Measurements from ENCODE around the gene GNG13. TPM values are rescaled to one million over a fixed set of nuclear protein-coding genes. Genes with fewer than 3 reads are reported as not detected.

Gene GNG13
- total RNA-seq, 1 experiment from 2014 or later, result not detected

GRCh38 chr16:791131-791530 lies 9.4 kb downstream of the GNG13 start:
- no peaks in the 10 kb centered on the region for H3K27me3 ChIP-seq
- H3K36me3 ChIP-seq, result peaks cover 56% of the 10 kb centered on the region
- DNase-seq, result no peak
- H3K9me3 ChIP-seq, result no peaks in the 10 kb centered on the region
- no peak overlapping the region for H3K4me3 ChIP-seq

GRCh38 chr16:790086-790485 lies 10.4 kb downstream of the GNG13 start:
- H3K36me3 ChIP-seq, result peaks cover 62% of the 10 kb centered on the region
- H3K9me3 ChIP-seq, result no peaks in the 10 kb centered on the region
- no peaks in the 10 kb centered on the region for H3K27me3 ChIP-seq
- no peak for DNase-seq
- H3K4me3 ChIP-seq, result no peak overlapping the region

DNA sequence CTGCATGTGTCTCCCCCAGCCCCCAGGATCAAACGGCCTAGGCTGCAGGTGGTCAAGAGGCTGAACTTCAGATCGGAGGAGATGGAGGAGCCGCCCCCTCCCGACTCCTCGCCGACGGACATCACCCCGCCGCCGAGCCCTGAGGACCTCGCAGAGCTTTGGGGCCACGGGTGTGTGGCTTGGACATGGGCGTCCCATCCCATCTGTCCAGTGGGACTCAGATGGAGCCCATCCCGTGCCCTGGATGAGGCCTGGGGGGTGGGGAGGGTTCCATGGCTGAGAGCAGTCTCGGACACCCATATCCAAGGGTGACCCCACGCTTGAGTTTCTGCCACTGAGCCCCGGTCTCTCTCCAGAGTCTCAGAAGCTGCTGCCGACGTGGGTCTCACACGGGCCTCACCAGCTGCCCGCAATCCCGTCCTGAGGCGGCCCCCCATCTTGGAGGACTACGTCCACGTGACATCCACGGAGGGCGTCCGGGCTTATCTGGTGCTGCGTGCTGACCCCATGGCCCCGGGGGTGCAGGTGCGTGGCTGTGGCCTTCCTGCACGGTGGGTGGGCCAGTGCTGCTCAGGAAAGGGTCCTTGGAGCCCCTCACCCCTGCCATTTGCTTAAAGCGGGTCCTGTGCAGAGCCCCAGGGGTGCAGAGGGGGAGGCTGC lies 11.2 kb downstream of the GNG13 start:
- DNase-seq, result no peak
- Histone ChIP-seq H3K9me3 (no peaks in the 10 kb centered on the region), H3K4me3 (peak overlapping the region; percentile 84), H3K36me3 (peaks cover 57% of the 10 kb centered on the region), H3K27me3 (no peaks in the 10 kb centered on the region)

DNA sequence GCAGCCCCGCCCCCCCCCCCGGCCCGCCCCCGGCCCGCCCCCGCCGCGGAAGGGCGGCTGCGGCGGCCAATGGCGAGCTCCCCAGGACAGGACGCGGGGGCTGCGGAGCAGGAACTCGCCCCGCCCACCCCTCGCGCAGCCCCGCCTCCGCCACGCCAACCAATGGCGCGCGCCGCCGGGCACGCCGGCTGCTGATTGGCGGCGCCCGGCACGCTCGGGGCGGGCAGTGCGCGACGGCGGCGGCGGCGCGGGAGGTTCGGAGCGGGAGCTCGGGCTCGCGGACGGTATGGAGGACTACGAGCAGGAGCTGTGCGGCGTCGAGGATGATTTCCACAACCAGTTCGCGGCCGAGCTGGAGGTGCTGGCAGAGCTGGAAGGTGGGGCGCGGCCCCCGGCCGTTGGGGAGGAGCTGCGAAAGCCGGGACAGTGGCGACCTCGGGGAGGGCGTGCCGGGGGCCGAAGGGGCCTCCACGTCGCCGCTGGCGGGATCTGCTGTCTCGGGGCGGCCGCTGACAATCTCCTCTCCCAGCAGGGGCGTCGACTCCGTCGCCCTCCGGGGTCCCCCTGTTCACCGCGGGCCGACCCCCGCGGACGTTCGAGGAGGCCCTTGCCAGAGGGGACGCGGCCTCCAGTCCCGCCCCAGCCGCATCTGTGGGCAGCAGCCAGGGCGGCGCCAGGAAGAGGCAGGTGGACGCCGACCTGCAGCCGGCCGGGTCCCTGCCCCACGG lies 12.0 kb downstream of the GNG13 start, which contains the start of gene CHTF18:
Gene CHTF18 (plus strand): TSS at position 222 of the 728 bp plus-strand sequence. CDS start 65 bp downstream, at position 287.
- peak within 1 kb of the TSS; percentile 98 for H3K4me3 ChIP-seq

DNA sequence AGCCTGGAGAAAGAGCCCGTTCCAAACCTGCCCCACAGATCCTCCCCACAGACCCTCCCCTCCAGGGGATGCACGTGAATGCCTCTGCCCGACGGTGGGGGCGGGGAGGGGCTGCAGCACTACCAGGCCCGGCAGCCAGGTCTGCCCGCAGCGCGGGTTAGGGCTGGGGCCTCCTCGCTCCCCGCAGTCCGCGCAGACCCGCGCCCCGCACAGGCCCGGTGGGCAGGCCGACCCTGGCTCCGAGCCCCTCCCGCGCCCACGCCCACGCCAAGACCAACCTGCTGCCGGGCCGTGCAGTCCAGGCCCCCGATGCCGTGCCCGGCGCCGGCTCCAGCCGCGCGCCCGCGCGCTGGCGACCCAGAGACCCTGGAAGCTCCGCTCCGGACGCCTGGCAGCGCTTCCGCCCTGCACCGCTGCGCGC lies 12.5 kb downstream of the GNG13 start, which contains the start of gene RPUSD1:
Gene RPUSD1 (minus strand): TSS at position 404 of the 421 bp plus-strand sequence. CDS start 644 bp downstream, outside the sequence.
- no peaks in the 10 kb centered on the region for H3K9me3 ChIP-seq
- no peaks in the 10 kb centered on the region for H3K27me3 ChIP-seq
- H3K36me3 ChIP-seq, result peaks cover 55% of the 10 kb centered on the region
- DNase-seq, result no peak
- H3K4me3 ChIP-seq, result peak within 1 kb of the TSS; percentile 98

More for the DNA sequence above, 12.0 kb downstream of the GNG13 start, which contains the start of gene CHTF18:
- Histone ChIP-seq H3K36me3 (peaks cover 55% of the 10 kb centered on the region), H3K27me3 (no peaks in the 10 kb centered on the region), H3K9me3 (no peaks in the 10 kb centered on the region)
- DNase-seq, result peak; percentile 93

- H3K36me3 ChIP-seq, result peaks cover 55% of the 10 kb centered on the region
- peak overlapping the region; percentile 98 for H3K4me3 ChIP-seq
- no peaks in the 10 kb centered on the region for H3K9me3 ChIP-seq
- no peaks in the 10 kb centered on the region for H3K27me3 ChIP-seq
- no peak for DNase-seq
Measured at GRCh38 chr16:787321-787966, 13.1 kb downstream of the GNG13 start.

DNA sequence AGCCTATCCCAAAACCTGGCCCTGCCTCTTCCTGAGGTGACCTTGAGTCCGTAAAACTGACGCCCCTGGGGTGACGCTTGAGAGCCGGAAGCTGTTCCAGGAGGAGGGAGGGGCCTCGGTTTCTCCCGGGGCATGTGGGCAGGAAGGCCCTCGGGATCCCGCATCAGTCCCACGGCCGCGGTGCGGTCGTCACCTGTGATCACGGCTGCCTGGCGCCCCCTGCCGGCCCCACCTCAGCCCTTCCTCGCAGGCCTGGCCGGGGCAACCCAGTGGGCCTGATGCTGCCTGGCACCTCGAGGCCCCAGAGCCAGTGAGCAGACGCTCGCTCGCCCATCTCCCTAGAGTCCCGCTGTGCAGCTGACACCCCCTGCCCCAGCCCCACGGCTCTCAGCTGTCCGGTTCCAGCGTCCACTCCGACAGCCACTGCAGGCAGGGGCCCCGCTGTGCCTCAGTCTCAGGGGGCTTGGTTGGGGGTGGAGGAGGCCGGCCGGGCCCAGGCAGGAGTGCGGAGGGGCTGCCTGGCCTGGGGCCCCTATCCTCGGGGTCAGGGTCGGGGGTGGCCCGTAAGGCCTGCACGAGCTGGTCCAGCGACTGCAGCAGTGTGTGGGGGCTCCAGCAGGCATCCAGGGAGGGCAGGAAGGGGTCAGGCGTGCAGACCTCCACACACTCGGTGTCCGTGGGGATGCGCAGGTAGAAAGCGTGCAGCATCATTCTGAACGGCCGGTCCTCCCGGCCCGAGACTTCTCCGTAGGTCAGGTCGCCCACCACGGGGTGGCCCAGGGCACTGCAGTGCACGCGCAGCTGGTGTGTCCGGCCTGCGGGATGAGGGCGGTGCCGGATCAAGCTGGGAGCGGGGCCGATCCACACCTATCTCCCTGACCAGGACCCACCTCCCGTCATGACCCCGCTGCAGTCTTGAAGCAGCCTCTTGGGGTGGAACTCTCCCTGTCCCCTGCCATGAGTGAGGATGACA lies 14.7 kb downstream of the GNG13 start:
- H3K9me3 ChIP-seq, result no peaks in the 10 kb centered on the region
- peaks cover 40% of the 10 kb centered on the region for H3K36me3 ChIP-seq
- DNase-seq, result no peak
- H3K4me3 ChIP-seq, result no peak overlapping the region
- H3K27me3 ChIP-seq, result no peaks in the 10 kb centered on the region; the same call in 1 of the 2 replicates

DNA sequence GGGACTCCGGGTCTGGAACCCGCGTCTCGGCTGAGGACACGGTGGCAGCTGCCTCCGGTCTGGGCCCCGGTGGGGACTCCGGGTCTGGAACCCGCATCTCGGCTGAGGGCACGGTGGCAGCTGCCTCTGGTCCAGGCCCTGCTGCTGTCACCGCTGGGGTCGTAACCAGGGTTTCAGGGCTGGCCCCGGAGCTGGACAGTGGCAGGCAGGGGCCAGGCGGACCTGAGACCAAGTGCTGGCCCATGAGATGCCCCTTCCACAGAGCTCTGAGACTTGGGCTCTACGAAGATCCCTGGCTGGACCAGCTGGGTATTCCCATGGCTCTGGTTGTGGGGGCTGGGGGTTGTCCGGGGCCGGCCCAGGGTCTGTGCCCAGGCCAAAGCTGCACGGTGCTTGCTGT lies 16.1 kb downstream of the GNG13 start:
- Histone ChIP-seq H3K4me3 (no peak overlapping the region), H3K27me3 (no peaks in the 10 kb centered on the region; the same call in 1 of the 2 replicates), H3K36me3 (peaks cover 26% of the 10 kb centered on the region), H3K9me3 (no peaks in the 10 kb centered on the region)
- DNase-seq, result no peak

GRCh38 chr16:783404-784161 lies 17.0 kb downstream of the GNG13 start:
- no peak for DNase-seq
- no peak overlapping the region for H3K4me3 ChIP-seq
- H3K9me3 ChIP-seq, result no peaks in the 10 kb centered on the region

DNA sequence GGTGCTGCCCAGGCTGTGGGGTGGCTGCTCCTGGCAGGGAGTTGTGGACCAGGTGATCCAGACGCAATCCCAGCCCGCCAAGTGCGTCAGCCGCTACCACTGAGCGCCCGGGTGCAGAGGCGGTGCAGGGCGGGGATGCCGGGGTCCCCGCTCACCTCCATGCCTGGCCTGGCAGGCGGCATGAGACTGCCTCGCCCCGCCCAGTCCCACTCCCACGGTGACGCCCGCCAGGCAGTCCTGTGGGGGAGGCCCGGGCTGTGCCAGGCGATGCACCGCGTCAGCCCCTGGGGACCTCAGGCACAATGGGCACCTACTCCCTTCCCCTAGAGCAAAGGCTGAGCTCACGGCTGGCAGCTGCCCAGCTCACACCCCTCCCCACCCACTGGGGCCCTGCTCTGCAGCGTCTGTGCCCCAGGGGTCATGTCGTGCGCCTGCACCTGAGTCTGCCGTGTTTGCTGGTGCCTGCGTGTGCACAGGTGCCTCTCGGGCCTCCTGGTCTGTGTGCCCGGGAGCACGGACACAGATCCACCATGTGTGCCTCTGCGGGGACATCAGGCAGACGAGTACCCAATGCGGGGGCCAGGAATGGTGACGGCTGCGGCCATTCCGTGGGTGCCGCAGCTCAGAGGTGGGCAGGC lies 17.6 kb downstream of the GNG13 start:
- peaks cover 23% of the 10 kb centered on the region for H3K36me3 ChIP-seq
- H3K9me3 ChIP-seq, result no peaks in the 10 kb centered on the region
- DNase-seq, result no peak
- H3K27me3 ChIP-seq, result peaks cover 2% of the 10 kb centered on the region
- H3K4me3 ChIP-seq, result no peak overlapping the region

More at GRCh38 chr16:783404-784161, 17.0 kb downstream of the GNG13 start:
- Histone ChIP-seq H3K27me3 (peaks cover 2% of the 10 kb centered on the region; the same call in 1 of the 2 replicates), H3K36me3 (peaks cover 23% of the 10 kb centered on the region)

DNA sequence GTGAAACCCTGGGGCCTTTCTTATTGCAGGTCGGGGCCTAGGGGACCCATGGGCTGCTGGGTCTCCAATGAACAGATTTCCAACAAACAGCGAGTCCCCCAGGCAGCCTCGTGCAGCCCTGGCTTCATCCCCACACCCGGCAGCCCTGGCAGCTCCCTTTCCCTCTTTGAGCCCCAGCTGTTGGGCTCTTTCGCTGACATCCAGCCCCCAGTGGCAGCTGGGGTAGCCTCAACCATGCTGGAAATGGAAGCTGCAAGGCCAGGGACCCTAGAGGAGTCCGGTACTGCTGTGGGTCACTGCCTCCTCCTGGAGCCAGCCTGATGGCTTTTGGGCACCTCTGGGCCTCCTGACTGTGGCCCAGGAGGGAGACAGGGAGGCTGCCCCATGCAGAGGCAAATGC lies 18.3 kb downstream of the GNG13 start:
- no peaks in the 10 kb centered on the region for H3K9me3 ChIP-seq
- H3K36me3 ChIP-seq, result peaks cover 22% of the 10 kb centered on the region
- H3K4me3 ChIP-seq, result no peak overlapping the region
- H3K27me3 ChIP-seq, result peaks cover 5% of the 10 kb centered on the region
- no peak for DNase-seq

- no peak for DNase-seq
- peaks cover 14% of the 10 kb centered on the region for H3K36me3 ChIP-seq
- H3K4me3 ChIP-seq, result no peak overlapping the region
- no peaks in the 10 kb centered on the region for H3K9me3 ChIP-seq
- peaks cover 5% of the 10 kb centered on the region for H3K27me3 ChIP-seq
Measured at GRCh38 chr16:781346-782010, 19.1 kb downstream of the GNG13 start.

DNA sequence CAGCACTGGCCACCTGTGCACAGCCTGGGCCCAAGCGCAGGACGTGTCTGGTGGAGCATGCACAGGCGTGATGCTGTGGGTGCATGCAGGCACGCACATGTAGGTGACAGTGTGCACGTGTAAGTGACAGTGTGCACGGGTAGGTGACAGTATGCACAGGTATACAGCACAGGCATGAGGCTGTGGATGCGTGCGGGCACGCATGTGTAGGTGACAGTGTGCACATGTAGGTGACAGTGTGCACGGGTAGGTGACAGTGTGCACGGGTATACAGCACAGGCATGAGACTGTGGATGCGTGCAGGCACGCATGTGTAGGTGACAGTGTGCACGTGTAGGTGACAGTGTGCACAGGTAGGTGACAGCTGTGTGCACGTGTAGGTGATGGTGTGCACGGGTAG lies 20.2 kb downstream of the GNG13 start:
- no peaks in the 10 kb centered on the region for H3K9me3 ChIP-seq
- H3K36me3 ChIP-seq, result peaks cover 2% of the 10 kb centered on the region
- peaks cover 5% of the 10 kb centered on the region for H3K27me3 ChIP-seq
- no peak overlapping the region for H3K4me3 ChIP-seq
- no peak for DNase-seq

- H3K9me3 ChIP-seq, result no peaks in the 10 kb centered on the region
- H3K27me3 ChIP-seq, result peaks cover 5% of the 10 kb centered on the region
- no peak overlapping the region for H3K4me3 ChIP-seq
- no peaks in the 10 kb centered on the region for H3K36me3 ChIP-seq
- no peak for DNase-seq
Measured at GRCh38 chr16:779561-779960, 21.0 kb downstream of the GNG13 start.
